CD4-positive, alpha-beta T cell treated with Interleukin-4 for 4 hours (primary cell): ENCODE data around the gene FAHD2B.
"Not testable (repeated sequence)": the region's sequence is repeated elsewhere in the genome, so short reads cannot be mapped to it uniquely, and the experiment has no call there.

ENCODE experiments used
- DNase-seq: peaks from one replicate; pipeline ENCODE4 v3.0.0-alpha.2; 2020

FAHD2B gene

GRCh38 chr2:97067279-97068004 lies 27.2 kb downstream of the FAHD2B start:
- DNase-seq: no peak

- DNase-seq: not testable (repeated sequence)
Measured at GRCh38 chr2:97066030-97066429, 28.7 kb downstream of the FAHD2B start.

GRCh38 chr2:97062020-97062419 lies 32.7 kb downstream of the FAHD2B start:
- not testable (repeated sequence) for DNase-seq

GRCh38 chr2:97059782-97060181 lies 34.9 kb downstream of the FAHD2B start:
- DNase-seq: not testable (repeated sequence)

- DNase-seq: not testable (repeated sequence)
Measured at GRCh38 chr2:97056150-97056549, 38.5 kb downstream of the FAHD2B start.

GRCh38 chr2:97050032-97050431 lies 44.6 kb downstream of the FAHD2B start:
- DNase-seq: not testable (repeated sequence)

GRCh38 chr2:97048448-97048847 lies 46.2 kb downstream of the FAHD2B start:
- not testable (repeated sequence) for DNase-seq

GRCh38 chr2:97046676-97047075 lies 48.0 kb downstream of the FAHD2B start:
- DNase-seq: not testable (repeated sequence)

- not testable (repeated sequence) for DNase-seq
Measured at GRCh38 chr2:97045895-97046499, 48.7 kb downstream of the FAHD2B start.
